SK-N-SH treated with all-trans-retinoic acid at 6 μM for 48 hours (cell line): ENCODE data around the gene ATRN.

Experiments
- ARNTL ChIP-seq: fragments of 450-650 bp; formaldehyde crosslinking; IDR thresholded peaks from 2 replicates; pipeline ENCODE4 v1.5.0; 2020; ENCODE audit warnings: low read depth, mild to moderate bottlenecking, moderate library complexity, borderline replicate concordance
- OSR1 ChIP-seq: fragments of 250-450 bp; sonication (Bioruptor Pico); IDR thresholded peaks from 2 replicates; pipeline ENCODE4 v1.8.0; 2022; ENCODE audit warnings: moderate library complexity, mild to moderate bottlenecking, inconsistent platforms
- ZC3H10 ChIP-seq: fragments of 250-450 bp; sonication (Bioruptor Pico); IDR thresholded peaks from 2 replicates; pipeline ENCODE4 v1.5.1; 2021; ENCODE audit warnings: mild to moderate bottlenecking, moderate library complexity
- ZFP30 ChIP-seq: fragments of 450-650 bp; formaldehyde crosslinking; IDR thresholded peaks from 2 replicates; pipeline ENCODE4 v1.5.0; 2022; ENCODE audit warnings: mild to moderate bottlenecking, moderate library complexity
- ZNF8 ChIP-seq: fragments of 450-650 bp; formaldehyde crosslinking; IDR thresholded peaks from 2 replicates; pipeline ENCODE4 v1.5.0; 2020; ENCODE audit warnings: mild to moderate bottlenecking, moderate library complexity

DNA sequence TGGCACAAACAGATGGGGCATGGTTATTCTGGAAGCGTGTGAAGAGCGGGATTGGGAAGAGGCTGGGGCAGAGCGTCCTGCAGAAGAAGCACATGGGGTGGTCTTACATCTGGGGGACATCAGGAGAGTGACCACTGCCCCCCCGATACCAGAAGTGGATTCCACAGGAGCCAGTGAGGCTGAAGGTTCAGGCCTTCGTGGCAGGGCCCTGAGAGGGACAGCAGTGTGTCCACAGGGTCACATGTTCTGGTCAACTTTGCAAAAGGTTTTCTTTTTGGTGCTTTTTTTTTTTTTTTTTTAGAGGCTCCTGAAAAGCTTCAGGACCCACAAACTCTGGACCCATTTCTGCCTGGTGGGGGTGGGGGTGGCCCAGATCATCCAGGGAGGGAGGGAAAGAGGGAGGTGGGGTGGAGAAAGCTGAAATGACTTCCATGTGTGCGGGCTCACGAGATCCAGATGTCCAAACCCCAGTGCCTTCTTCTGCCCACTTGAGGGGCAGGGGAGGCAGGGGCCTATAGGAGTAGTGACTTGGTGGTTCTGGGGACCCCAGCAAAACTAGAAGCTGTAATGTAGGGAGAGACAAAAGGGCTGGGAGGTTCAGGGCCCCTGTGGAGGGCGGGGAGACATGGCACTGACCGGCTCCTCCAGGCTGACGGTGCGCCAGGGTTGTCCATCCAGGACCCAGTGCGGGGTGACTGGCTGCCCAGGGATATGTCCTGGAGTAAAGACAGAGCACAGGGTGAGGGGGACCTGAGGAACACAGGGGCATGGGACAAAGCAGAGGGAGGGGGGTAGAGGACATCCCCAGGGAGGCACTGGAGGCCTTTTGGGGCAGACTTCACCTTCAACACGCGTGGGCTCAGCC, 208.3 kb downstream of the ATRN start:
- no peak for TF ChIP-seq ARNTL (CRISPR knock-in tag)
- no peak for TF ChIP-seq OSR1 (CRISPR knock-in tag)
- TF ChIP-seq ZC3H10 (CRISPR knock-in tag), result no peak
- TF ChIP-seq ZNF8, result no peak
- no peak for TF ChIP-seq ZFP30 (CRISPR knock-in tag)
